NT2/D1 (cell line): ENCODE results near the gene TIRAP.

Experiments
- DNase-seq: peaks from one replicate; pipeline ENCODE4 v3.0.0-alpha.2; 2011; ENCODE audit warnings: low read depth, low spot score
- H3K27me3 ChIP-seq: 2 replicates; pipeline ENCODE4 v1.6.0; 2011; ENCODE audit warnings: mild to moderate bottlenecking; ENCODE audit not compliant: insufficient read length, insufficient read depth
- H3K36me3 ChIP-seq: 2 replicates; pipeline ENCODE4 v1.6.1; 2011; ENCODE audit warnings: mild to moderate bottlenecking, low read length, mixed read lengths; ENCODE audit not compliant: insufficient read depth, insufficient read length
- H3K4me1 ChIP-seq: 2 replicates; pipeline ENCODE4 v1.5.1; 2011; ENCODE audit not compliant: insufficient read depth, insufficient read length
- H3K4me3 ChIP-seq: 2 replicates; pipeline ENCODE4 v1.5.1; 2011; ENCODE audit warnings: low read depth; ENCODE audit not compliant: insufficient read length
- H3K9ac ChIP-seq: 2 replicates; pipeline ENCODE4 v1.6.0; 2011; ENCODE audit warnings: low read depth; ENCODE audit not compliant: insufficient read length
- H3K9me3 ChIP-seq: 2 replicates; pipeline ENCODE4 v1.5.1; 2011; ENCODE audit warnings: mild to moderate bottlenecking, low read length; ENCODE audit not compliant: insufficient read depth
- SUZ12 ChIP-seq: IDR thresholded peaks from 2 replicates; pipeline ENCODE4 v1.6.1; 2011; ENCODE audit not compliant: insufficient read length, insufficient read depth; ENCODE audit errors: extremely low read depth
- YY1 ChIP-seq: IDR thresholded peaks from 2 replicates; pipeline ENCODE4 v1.6.1; 2011; ENCODE audit not compliant: insufficient read length, insufficient read depth
- ZNF274 ChIP-seq: IDR thresholded peaks from 2 replicates; pipeline ENCODE4 v1.6.1; 2011; ENCODE audit warnings: mild to moderate bottlenecking, low read depth, low read length

TIRAP gene

DNA sequence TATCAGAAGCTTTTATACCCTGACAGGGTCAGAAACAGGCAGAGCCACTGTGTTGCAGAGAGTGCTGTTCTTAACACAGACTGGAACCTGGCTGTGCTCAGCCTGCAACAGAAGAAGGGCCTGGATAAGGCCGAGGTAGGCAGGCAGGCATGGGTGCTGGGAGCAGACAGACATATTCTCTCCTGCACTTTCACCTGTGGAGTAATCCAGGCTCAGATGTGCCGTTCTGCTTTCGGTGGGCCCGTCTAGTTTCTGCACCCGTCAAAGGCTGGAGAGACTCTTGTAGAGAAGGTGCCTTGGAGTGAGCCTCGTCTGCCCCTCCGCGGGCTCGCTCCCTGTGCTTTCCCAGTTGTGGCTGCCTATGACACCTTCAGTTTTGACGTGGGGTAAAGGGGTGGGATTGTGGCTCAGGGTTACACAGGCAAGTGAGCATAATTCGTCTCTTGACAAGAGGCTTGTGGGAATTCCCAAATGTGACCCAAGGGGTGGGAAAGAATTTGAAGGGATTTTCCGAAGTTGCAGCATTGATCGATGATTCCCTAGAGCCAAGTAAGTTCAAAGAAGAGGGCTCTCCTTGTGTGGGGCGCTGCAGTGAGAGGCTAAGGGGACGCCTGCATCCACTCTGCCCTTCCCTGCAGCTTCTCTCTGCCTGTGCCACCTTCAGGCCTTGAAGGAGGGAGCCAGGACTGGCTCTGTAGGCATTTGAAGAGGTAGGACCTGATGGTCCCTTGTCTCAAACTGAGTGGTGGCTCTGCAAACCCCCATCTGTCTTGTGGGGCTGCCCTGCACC is 56.4 kb downstream of the TIRAP start:
- Histone ChIP-seq H3K27me3 (no peaks in the 10 kb centered on the region), H3K4me3 (no peak overlapping the region), H3K9me3 (no peaks in the 10 kb centered on the region), H3K4me1 (peaks cover 7% of the 10 kb centered on the region), H3K9ac (peak overlapping the region; percentile 3), H3K36me3 (peaks cover 11% of the 10 kb centered on the region)
- no peak for DNase-seq
- no peak for TF ChIP-seq SUZ12
- no peak for TF ChIP-seq ZNF274
- TF ChIP-seq YY1, result no peak

- H3K9ac ChIP-seq, result peak overlapping the region; percentile 3
- H3K4me3 ChIP-seq, result no peak overlapping the region
- no peaks in the 10 kb centered on the region for H3K9me3 ChIP-seq
- peaks cover 12% of the 10 kb centered on the region for H3K36me3 ChIP-seq
- TF ChIP-seq ZNF274 (no peak), SUZ12 (no peak), YY1 (no peak)
- H3K27me3 ChIP-seq, result no peaks in the 10 kb centered on the region
- DNase-seq, result no peak
- H3K4me1 ChIP-seq, result peaks cover 8% of the 10 kb centered on the region
These were observed 57.1 kb downstream of the TIRAP start for GRCh38 chr11:126339863-126340434.

- Histone ChIP-seq H3K36me3 (peaks cover 12% of the 10 kb centered on the region), H3K9ac (no peak overlapping the region), H3K4me3 (no peak overlapping the region), H3K9me3 (no peaks in the 10 kb centered on the region), H3K27me3 (no peaks in the 10 kb centered on the region), H3K4me1 (peaks cover 12% of the 10 kb centered on the region)
- no peak for DNase-seq
- no peak for TF ChIP-seq ZNF274
- TF ChIP-seq SUZ12, result no peak
- TF ChIP-seq YY1, result no peak
These were observed 58.2 kb downstream of the TIRAP start for GRCh38 chr11:126340960-126341606.

DNA sequence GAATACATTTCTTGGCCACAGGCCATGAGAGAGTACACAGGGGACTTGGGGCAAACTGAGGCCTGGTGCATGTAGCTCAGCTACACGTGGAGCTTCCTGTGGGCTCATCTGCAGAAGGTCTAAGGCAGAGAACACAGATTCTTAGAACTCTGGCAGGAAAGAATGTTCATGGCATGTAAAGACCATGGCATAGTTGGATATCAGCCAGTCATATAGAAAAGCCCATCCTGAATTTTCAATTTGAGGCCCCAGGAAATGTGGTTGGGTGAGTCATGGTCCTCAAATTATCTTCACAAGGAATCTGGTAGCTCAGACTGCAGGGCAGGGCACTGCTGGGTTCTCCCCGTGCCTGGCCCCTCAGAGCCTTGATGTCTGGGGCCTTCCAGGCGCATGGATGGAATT is 58.9 kb downstream of the TIRAP start:
- H3K36me3 ChIP-seq, result peaks cover 12% of the 10 kb centered on the region
- no peak overlapping the region for H3K9ac ChIP-seq
- H3K9me3 ChIP-seq, result no peaks in the 10 kb centered on the region
- no peak overlapping the region for H3K4me3 ChIP-seq
- no peaks in the 10 kb centered on the region for H3K27me3 ChIP-seq
- DNase-seq, result no peak
- H3K4me1 ChIP-seq, result peaks cover 13% of the 10 kb centered on the region
- TF ChIP-seq SUZ12, result no peak
- no peak for TF ChIP-seq ZNF274
- no peak for TF ChIP-seq YY1

DNA sequence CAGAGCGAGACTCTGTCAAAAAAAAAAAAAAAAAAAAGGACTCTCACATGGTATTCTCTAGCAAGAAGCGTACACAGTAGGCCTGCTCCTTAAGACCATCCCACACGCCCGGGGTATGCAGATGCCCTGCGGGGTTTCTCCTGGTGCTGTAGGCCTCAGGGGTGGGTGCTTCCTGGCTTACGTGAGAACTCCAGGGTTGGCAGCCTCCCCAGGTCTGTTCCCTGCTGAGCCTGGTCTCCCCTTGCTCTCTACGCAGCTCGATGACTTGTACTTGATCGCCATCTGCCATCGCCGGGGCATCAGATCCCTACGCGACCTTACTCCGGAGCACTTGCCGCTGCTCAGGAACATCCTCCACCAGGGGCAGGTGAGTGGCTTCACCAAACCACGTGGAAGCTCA is 60.2 kb downstream of the TIRAP start:
- no peak for TF ChIP-seq ZNF274
- TF ChIP-seq SUZ12, result no peak
- TF ChIP-seq YY1, result no peak
- H3K36me3 ChIP-seq, result peaks cover 16% of the 10 kb centered on the region
- no peaks in the 10 kb centered on the region for H3K27me3 ChIP-seq
- peaks cover 19% of the 10 kb centered on the region for H3K4me1 ChIP-seq
- H3K9ac ChIP-seq, result no peak overlapping the region
- DNase-seq, result no peak
- no peak overlapping the region for H3K4me3 ChIP-seq
- H3K9me3 ChIP-seq, result no peaks in the 10 kb centered on the region
